SK-N-SH (cell line): ENCODE measurements around the gene NAGA.

Experiments used
- EZH2phosphoT487 ChIP-seq: fragments of 200-600 bp; sonication (generic); IDR thresholded peaks from 2 replicates; pipeline ENCODE4 v1.6.1; 2017; ENCODE audit warnings: low read depth, mixed run types, mild to moderate bottlenecking, antibody characterized with exemption, moderate library complexity, borderline replicate concordance
- FOXJ3 ChIP-seq: sonication (generic); formaldehyde crosslinking; IDR thresholded peaks from 2 replicates; pipeline ENCODE4 v1.5.1; 2020; ENCODE audit warnings: mild to moderate bottlenecking, missing genetic modification reagents
- MEF2A ChIP-seq: IDR thresholded peaks from 2 replicates; pipeline ENCODE4 v1.4.0; 2012; ENCODE audit warnings: low read depth, borderline replicate concordance
- RFX5 ChIP-seq: IDR thresholded peaks from 2 replicates; pipeline ENCODE4 v1.6.1; 2012; ENCODE audit warnings: mild to moderate bottlenecking, improper control_type of control experiment, low read length
- TF ChIP-seq, protein P1 (sequence below): fragments of 200-600 bp; sonication (generic); IDR thresholded peaks from 2 replicates; pipeline ENCODE4 v1.6.1; 2017; ENCODE audit warnings: antibody characterized with exemption, mild to moderate bottlenecking, moderate library complexity

DNA sequence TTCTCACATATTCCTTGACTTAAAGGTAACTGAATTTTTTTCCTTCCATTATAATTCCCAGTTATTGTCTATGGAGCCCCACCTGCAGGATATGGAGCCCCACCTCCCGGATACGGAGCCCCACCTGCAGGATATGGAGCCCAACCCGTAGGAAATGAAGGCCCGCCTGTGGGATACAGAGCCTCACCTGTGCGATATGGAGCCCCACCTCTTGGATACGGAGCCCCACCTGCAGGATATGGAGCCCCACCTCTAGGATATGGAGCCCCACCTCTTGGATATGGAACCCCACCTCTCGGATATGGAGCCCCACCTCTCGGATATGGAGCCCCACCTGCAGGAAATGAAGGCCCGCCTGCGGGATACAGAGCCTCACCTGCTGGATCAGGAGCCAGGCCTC is 43.9 kb downstream of the NAGA start:
- TF ChIP-seq RFX5 = no peak
- TF ChIP-seq, protein P1, sequence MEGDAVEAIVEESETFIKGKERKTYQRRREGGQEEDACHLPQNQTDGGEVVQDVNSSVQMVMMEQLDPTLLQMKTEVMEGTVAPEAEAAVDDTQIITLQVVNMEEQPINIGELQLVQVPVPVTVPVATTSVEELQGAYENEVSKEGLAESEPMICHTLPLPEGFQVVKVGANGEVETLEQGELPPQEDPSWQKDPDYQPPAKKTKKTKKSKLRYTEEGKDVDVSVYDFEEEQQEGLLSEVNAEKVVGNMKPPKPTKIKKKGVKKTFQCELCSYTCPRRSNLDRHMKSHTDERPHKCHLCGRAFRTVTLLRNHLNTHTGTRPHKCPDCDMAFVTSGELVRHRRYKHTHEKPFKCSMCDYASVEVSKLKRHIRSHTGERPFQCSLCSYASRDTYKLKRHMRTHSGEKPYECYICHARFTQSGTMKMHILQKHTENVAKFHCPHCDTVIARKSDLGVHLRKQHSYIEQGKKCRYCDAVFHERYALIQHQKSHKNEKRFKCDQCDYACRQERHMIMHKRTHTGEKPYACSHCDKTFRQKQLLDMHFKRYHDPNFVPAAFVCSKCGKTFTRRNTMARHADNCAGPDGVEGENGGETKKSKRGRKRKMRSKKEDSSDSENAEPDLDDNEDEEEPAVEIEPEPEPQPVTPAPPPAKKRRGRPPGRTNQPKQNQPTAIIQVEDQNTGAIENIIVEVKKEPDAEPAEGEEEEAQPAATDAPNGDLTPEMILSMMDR = no peak
- TF ChIP-seq MEF2A = no peak
- no peak for TF ChIP-seq FOXJ3
- no peak for TF ChIP-seq EZH2phosphoT487
